Left kidney (tissue), 2 donors: ENCODE data around the gene DCPS. TPM values are rescaled to one million over a fixed set of nuclear protein-coding genes. Genes with fewer than 3 reads are reported as not detected.
"Not testable (repeated sequence)": the region's sequence is repeated elsewhere in the genome, so short reads cannot be mapped to it uniquely, and the experiment has no call there.

Experiments
- DNase-seq: peaks from one replicate; pipeline ENCODE4 v3.0.0-alpha.2; 2013
- polyA plus RNA-seq: library from polyadenylated mRNA; unstranded; fragments of 120-200 nt; gene quantifications from one replicate; pipeline ENCODE4 v1.2.1, GENCODE V29; 2013; ENCODE audit not compliant: insufficient read length

Gene DCPS
- polyA plus RNA-seq, 1 donor: 14.6 TPM

- no peak for DNase-seq
Measured at GRCh38 chr11:126344141-126345080, 40.6 kb downstream of the DCPS start.

- DNase-seq: no peak
Measured at GRCh38 chr11:126345283-126345682, 41.4 kb downstream of the DCPS start.

GRCh38 chr11:126345759-126346585 lies 42.1 kb downstream of the DCPS start:
- no peak for DNase-seq

GRCh38 chr11:126346586-126346940 lies 42.7 kb downstream of the DCPS start:
- no peak for DNase-seq

- not testable (repeated sequence) for DNase-seq
Measured at GRCh38 chr11:126346946-126347345, 43.1 kb downstream of the DCPS start.

GRCh38 chr11:126347751-126348668 lies 44.1 kb downstream of the DCPS start:
- DNase-seq: no peak

GRCh38 chr11:126348806-126349582 lies 45.1 kb downstream of the DCPS start:
- DNase-seq: no peak

- DNase-seq: no peak
Measured at GRCh38 chr11:126350836-126351235, 47.0 kb downstream of the DCPS start.

GRCh38 chr11:126352163-126352562 lies 48.3 kb downstream of the DCPS start:
- no peak for DNase-seq

GRCh38 chr11:126352934-126353801 lies 49.3 kb downstream of the DCPS start:
- DNase-seq: no peak

- DNase-seq: no peak
Measured at GRCh38 chr11:126354631-126355323, 50.9 kb downstream of the DCPS start.

- DNase-seq: peak; percentile 82
Measured at GRCh38 chr11:126355324-126355925, 51.6 kb downstream of the DCPS start, which contains the start of gene ST3GAL4. TSS of gene ST3GAL4 (plus strand) at chr11:126355686. CDS start at chr11:126406156, 50,470 bp downstream.

- no peak for DNase-seq
Measured at GRCh38 chr11:126355926-126356897, 52.4 kb downstream of the DCPS start.

- DNase-seq: no peak
Measured at GRCh38 chr11:126357055-126357962, 53.4 kb downstream of the DCPS start.

- no peak for DNase-seq
Measured at GRCh38 chr11:126357969-126358762, 54.3 kb downstream of the DCPS start.

GRCh38 chr11:126358763-126359160 lies 54.9 kb downstream of the DCPS start:
- no peak for DNase-seq
